ENCODE results near the gene CEP19.
"Not testable (repeated sequence)": the region's sequence is repeated elsewhere in the genome, so short reads cannot be mapped to it uniquely, and the experiment has no call there.

DNA sequence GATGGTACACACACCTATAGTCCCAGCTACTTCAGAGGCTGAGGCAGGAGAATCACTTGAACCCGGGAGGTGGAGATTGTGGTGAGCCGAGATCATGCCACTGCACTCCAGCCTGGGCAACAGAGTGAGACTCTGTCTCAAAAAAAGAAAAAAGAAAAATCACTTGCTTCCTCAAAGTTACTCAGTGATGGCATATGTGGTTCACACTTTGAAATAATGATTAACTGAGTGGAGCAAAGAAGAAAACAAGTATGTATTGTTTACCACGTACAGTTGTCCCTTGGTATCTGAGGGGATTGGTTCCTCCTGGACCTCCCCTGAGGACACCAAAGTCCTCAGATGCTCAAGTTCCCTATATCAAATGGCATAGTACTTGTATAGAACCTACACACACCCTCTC, 5.1 kb upstream of the CEP19 start:
- TF ChIP-seq, protein P1, sequence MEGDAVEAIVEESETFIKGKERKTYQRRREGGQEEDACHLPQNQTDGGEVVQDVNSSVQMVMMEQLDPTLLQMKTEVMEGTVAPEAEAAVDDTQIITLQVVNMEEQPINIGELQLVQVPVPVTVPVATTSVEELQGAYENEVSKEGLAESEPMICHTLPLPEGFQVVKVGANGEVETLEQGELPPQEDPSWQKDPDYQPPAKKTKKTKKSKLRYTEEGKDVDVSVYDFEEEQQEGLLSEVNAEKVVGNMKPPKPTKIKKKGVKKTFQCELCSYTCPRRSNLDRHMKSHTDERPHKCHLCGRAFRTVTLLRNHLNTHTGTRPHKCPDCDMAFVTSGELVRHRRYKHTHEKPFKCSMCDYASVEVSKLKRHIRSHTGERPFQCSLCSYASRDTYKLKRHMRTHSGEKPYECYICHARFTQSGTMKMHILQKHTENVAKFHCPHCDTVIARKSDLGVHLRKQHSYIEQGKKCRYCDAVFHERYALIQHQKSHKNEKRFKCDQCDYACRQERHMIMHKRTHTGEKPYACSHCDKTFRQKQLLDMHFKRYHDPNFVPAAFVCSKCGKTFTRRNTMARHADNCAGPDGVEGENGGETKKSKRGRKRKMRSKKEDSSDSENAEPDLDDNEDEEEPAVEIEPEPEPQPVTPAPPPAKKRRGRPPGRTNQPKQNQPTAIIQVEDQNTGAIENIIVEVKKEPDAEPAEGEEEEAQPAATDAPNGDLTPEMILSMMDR (IDR thresholded peaks at IDR 0.05) = not testable (repeated sequence)
- TF ChIP-seq POLR2A (IDR thresholded peaks at IDR 0.05) = not testable (repeated sequence)
